HCT116 (cell line): ENCODE results near the gene GALNT7.
"Not testable (repeated sequence)": the region's sequence is repeated elsewhere in the genome, so short reads cannot be mapped to it uniquely, and the experiment has no call there.

Experiments
- CTCF ChIP-seq, 3 experiments: fragments of 200-600 bp in 1 of 3; sonication (generic) in 1 of 3; IDR thresholded peaks in 2 of 3; conservative IDR thresholded peaks in 1 of 3; 2 replicates each; pipeline ENCODE4 v1.5.1; 2012 to 2017; ENCODE audit warnings: low read depth in 2 of 3, low read length in 2 of 3, antibody characterized with exemption in 1 of 3, borderline replicate concordance in 1 of 3, control low read depth in 1 of 3, mild to moderate bottlenecking in 1 of 3, mixed read lengths in 1 of 3, mixed run types in 1 of 3, moderate library complexity in 1 of 3; ENCODE audit not compliant: insufficient read depth in 1 of 3
- EZH2 ChIP-seq: fragments of 200-600 bp; sonication (generic); IDR thresholded peaks from 2 replicates; pipeline ENCODE4 v1.6.1; 2017; ENCODE audit warnings: antibody characterized with exemption, mixed run types
- POLR2A ChIP-seq: IDR thresholded peaks from 2 replicates; pipeline ENCODE4 v1.7.0; 2011; ENCODE audit warnings: borderline replicate concordance; ENCODE audit not compliant: insufficient read depth, insufficient read length; ENCODE audit errors: extremely low read depth
- REST ChIP-seq: IDR thresholded peaks from 2 replicates; pipeline ENCODE4 v1.6.1; 2012; ENCODE audit warnings: low read depth
- SIN3A ChIP-seq: IDR thresholded peaks from 2 replicates; pipeline ENCODE4 v1.6.1; 2012; ENCODE audit warnings: low read depth
- TCF7L2 ChIP-seq: IDR thresholded peaks from 2 replicates; pipeline ENCODE4 v1.7.0; 2011; ENCODE audit warnings: borderline replicate concordance, inconsistent platforms; ENCODE audit not compliant: insufficient read depth, insufficient read length; ENCODE audit errors: extremely low read depth
- ZNF274 ChIP-seq: fragments of 200-500 bp; sonication (Bioruptor generic); IDR thresholded peaks from 2 replicates; pipeline ENCODE4 v1.6.1; 2014; ENCODE audit warnings: mild to moderate bottlenecking, low read depth, low read length, inconsistent platforms

DNA sequence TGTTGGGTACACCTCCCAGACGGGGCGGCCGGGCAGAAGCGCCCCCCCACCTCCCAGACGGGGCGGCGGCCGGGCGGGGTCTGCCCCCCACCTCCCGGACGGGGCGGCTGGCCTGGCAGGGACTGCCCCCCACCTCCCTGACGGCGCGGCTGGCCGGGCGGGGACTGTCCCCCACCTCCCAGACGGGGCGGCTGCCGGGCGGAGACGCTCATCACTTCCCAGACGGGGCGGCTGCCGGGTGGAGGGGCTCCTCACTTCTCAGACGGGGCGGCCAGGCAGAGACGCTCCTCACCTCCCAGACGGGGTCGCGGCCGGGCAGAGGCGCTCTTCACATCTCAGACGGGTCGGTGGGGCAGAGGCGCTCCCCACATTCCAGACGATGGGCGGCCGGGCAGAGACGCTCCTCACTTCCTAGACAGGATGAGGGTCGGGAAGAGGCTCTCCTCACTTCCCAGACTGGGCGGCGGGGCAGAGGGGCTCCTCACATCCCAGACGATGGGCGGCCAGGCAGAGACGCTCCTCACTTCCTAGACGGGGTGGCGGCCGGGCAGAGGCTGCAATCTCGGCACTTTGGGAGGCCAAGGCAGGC, 15.1 kb downstream of the GALNT7 start:
- not testable (repeated sequence) for TF ChIP-seq CTCF (IDR thresholded peaks at IDR 0.05 in 2 of 3, conservative IDR thresholded peaks at IDR 0.05 in 1 of 3; ENCODE audit: borderline replicate concordance in 1 of 3, insufficient read depth in 1 of 3, low read depth in 2 of 3, low read length in 2 of 3); TCF7L2; REST; SIN3A; POLR2A; EZH2; ZNF274
